MM.1S (cell line): ENCODE data around the gene PSME3.

Source experiments
- CTCF ChIP-seq: fragments of 300-600 bp; sonication (generic); IDR thresholded peaks from 2 replicates; pipeline ENCODE4 v1.5.1; 2016; ENCODE audit warnings: antibody characterized with exemption, low read length, mixed read lengths
- EZH2 ChIP-seq: fragments of 300-600 bp; sonication (generic); optimal IDR thresholded peaks from 2 replicates; pipeline ENCODE3; 2017; ENCODE audit warnings: low read depth, mild to moderate bottlenecking, antibody characterized with exemption, low read length, mixed read lengths

DNA sequence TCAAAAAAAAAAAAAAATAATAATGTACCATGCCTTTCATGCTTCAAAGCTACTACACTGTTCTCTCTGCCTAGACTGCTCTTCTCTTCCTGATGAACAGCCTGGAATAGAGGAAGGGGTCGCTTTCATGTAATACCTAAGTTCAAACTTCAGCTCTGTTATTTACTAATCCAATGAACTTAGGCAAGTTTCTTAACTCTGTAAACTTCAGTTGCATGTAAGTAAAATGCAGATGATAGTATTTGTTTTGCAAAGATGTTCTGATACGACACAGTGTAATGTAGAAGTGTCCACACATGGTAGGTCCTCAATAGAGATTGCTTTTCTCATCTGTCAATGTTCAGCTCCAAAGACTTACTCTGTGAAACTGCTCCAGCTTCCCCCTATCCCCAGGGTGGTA lies 41.2 kb upstream of the PSME3 start:
- TF ChIP-seq EZH2 (no peak), CTCF (no peak)
